DOHH2 (cell line): ENCODE data around the gene KBTBD2.

Experiments
- EZH2phosphoT487 ChIP-seq: fragments of 200-600 bp; sonication (generic); IDR thresholded peaks from 2 replicates; pipeline ENCODE4 v1.6.1; 2017; ENCODE audit warnings: borderline replicate concordance, mild to moderate bottlenecking, antibody characterized with exemption, low read length, moderate library complexity, mixed read lengths
- TF ChIP-seq, protein P1 (sequence below): fragments of 200-600 bp; sonication (generic); IDR thresholded peaks from one replicate; pipeline ENCODE4 v1.5.1; 2014; ENCODE audit warnings: antibody characterized with exemption, mild to moderate bottlenecking, low read depth, low read length; ENCODE audit not compliant: poor library complexity, severe bottlenecking

DNA sequence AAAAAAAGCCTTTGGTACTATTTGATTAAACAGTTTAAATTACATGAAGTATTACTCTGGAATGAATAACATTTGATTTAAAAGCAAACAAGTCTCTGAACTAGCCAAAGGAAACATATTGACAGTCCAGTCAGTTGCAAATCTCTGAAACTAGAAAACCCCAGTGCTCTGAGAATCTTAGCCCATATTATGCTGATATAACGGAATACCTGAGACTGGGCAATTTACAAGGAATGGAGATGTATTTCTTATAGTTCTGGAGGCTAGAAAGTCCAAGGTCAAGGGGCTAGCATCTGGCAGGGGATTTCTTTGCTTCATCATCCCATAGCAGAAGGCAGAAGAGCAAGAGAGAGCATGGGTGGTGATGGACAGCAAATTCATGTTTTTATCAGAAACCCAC is 44.0 kb upstream of the KBTBD2 start:
- TF ChIP-seq, protein P1, sequence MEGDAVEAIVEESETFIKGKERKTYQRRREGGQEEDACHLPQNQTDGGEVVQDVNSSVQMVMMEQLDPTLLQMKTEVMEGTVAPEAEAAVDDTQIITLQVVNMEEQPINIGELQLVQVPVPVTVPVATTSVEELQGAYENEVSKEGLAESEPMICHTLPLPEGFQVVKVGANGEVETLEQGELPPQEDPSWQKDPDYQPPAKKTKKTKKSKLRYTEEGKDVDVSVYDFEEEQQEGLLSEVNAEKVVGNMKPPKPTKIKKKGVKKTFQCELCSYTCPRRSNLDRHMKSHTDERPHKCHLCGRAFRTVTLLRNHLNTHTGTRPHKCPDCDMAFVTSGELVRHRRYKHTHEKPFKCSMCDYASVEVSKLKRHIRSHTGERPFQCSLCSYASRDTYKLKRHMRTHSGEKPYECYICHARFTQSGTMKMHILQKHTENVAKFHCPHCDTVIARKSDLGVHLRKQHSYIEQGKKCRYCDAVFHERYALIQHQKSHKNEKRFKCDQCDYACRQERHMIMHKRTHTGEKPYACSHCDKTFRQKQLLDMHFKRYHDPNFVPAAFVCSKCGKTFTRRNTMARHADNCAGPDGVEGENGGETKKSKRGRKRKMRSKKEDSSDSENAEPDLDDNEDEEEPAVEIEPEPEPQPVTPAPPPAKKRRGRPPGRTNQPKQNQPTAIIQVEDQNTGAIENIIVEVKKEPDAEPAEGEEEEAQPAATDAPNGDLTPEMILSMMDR: no peak
- TF ChIP-seq EZH2phosphoT487: no peak
